Ishikawa (cell line): ENCODE measurements around the gene CXADR.

ENCODE experiments used
- CEBPB ChIP-seq: IDR thresholded peaks from 2 replicates; pipeline ENCODE4 v1.6.1; 2012
- CREB1 ChIP-seq: IDR thresholded peaks from 2 replicates; pipeline ENCODE4 v1.6.1; 2012; ENCODE audit warnings: low read depth
- EGR1 ChIP-seq: IDR thresholded peaks from 2 replicates; pipeline ENCODE4 v1.6.1; 2012
- EP300 ChIP-seq: IDR thresholded peaks from 2 replicates; pipeline ENCODE4 v1.6.1; 2012; ENCODE audit warnings: borderline replicate concordance
- FOXM1 ChIP-seq: IDR thresholded peaks from 2 replicates; pipeline ENCODE4 v1.6.1; 2012; ENCODE audit warnings: low read depth, borderline replicate concordance
- MAX ChIP-seq: IDR thresholded peaks from 2 replicates; pipeline ENCODE4 v1.6.1; 2012
- NFIC ChIP-seq: IDR thresholded peaks from 2 replicates; pipeline ENCODE4 v1.6.1; 2012
- RAD21 ChIP-seq: IDR thresholded peaks from 2 replicates; pipeline ENCODE4 v1.6.1; 2012; ENCODE audit warnings: low read depth
- REST ChIP-seq: IDR thresholded peaks from 2 replicates; pipeline ENCODE4 v1.6.1; 2012; ENCODE audit warnings: low read depth, mild to moderate bottlenecking
- TAF1 ChIP-seq: IDR thresholded peaks from 2 replicates; pipeline ENCODE4 v1.6.1; 2012; ENCODE audit warnings: low read depth, mild to moderate bottlenecking
- TCF12 ChIP-seq: IDR thresholded peaks from 2 replicates; pipeline ENCODE4 v1.6.1; 2012; ENCODE audit warnings: low read depth
- TEAD4 ChIP-seq: IDR thresholded peaks from 2 replicates; pipeline ENCODE4 v1.6.1; 2012
- USF1 ChIP-seq: IDR thresholded peaks from 2 replicates; pipeline ENCODE4 v1.6.1; 2012
- YY1 ChIP-seq: IDR thresholded peaks from 2 replicates; pipeline ENCODE4 v1.6.1; 2012; ENCODE audit warnings: low read depth
- ZBTB7A ChIP-seq: IDR thresholded peaks from 2 replicates; pipeline ENCODE4 v1.6.1; 2012; ENCODE audit warnings: low read depth

Gene CXADR

GRCh38 chr21:17545007-17545406, 32.2 kb downstream of the CXADR start:
- TF ChIP-seq ZBTB7A, result no peak
- no peak for TF ChIP-seq USF1
- TF ChIP-seq CREB1, result no peak
- no peak for TF ChIP-seq FOXM1
- no peak for TF ChIP-seq NFIC
- no peak for TF ChIP-seq YY1
- TF ChIP-seq TCF12, result no peak
- TF ChIP-seq TEAD4, result no peak

GRCh38 chr21:17548262-17548661, 35.4 kb downstream of the CXADR start:
- TF ChIP-seq MAX (no peak), RAD21 (no peak), NFIC (no peak), ZBTB7A (no peak)

GRCh38 chr21:17550671-17551308, 37.9 kb downstream of the CXADR start:
- TF ChIP-seq TEAD4 (no peak), TAF1 (no peak), EGR1 (no peak), ZBTB7A (no peak), EP300 (no peak), REST (no peak), MAX (no peak)

GRCh38 chr21:17552410-17552809, 39.6 kb downstream of the CXADR start:
- no peak for TF ChIP-seq CEBPB
- no peak for TF ChIP-seq TAF1
- TF ChIP-seq RAD21, result no peak
- no peak for TF ChIP-seq YY1
- no peak for TF ChIP-seq USF1
- no peak for TF ChIP-seq EGR1
- TF ChIP-seq TEAD4, result no peak
- no peak for TF ChIP-seq FOXM1
- TF ChIP-seq ZBTB7A, result no peak
- TF ChIP-seq EP300, result no peak
- TF ChIP-seq NFIC, result no peak
- TF ChIP-seq MAX, result no peak
- no peak for TF ChIP-seq TCF12
- TF ChIP-seq REST, result no peak
- TF ChIP-seq CREB1, result no peak

GRCh38 chr21:17554120-17554519, 41.3 kb downstream of the CXADR start:
- TF ChIP-seq MAX (no peak), ZBTB7A (no peak), USF1 (no peak), REST (no peak), CREB1 (no peak), TAF1 (no peak), CEBPB (no peak), EP300 (no peak)
